ENCODE data around the gene MYOCD. TPM values are rescaled to one million over a fixed set of nuclear protein-coding genes. Genes with fewer than 3 reads are reported as not detected.

Gene MYOCD
- polyA plus RNA-seq, 2 of the 4 experiments (the other 2 are of a cell fraction): 8.6 to 12.5 TPM

DNA sequence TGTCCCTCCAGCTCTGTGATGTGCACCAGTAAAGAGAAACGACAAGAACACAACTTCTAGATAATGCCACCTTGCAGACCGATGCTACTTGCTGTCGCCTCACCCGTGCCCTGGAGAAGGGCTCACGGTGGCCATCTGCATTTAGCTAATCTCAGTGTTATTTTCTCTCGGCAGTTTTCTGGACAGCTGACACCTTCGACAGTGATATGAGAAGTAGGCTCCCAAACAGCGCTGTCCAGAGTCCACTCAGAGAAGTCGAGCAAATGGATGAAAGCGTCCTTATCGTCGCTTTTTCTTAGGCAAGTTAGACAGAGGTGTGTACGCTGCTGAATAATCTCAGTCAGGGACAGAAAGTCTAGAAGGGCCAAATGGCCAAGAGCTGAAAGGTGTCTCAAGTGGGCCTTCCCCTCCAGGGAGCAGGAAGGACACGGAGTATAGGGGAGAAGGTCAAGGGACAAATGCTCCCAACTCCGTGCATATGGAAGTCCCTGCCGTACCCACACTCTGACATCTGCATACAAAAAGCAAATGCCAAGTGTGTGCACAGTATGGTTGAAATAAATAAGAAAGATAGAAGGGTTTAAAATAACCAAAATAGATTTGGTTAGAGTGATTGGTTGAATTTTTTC, 42.4 kb upstream of the MYOCD start:
- TF ChIP-seq CBX2 (IDR thresholded peaks at IDR 0.05; ENCODE audit: borderline replicate concordance, low read depth) (no peak), MAZ (IDR thresholded peaks at IDR 0.05; ENCODE audit: borderline replicate concordance, low read depth, low read length) (no peak), RARB (CRISPR knock-in tag; IDR thresholded peaks at IDR 0.05) (no peak), BHLHE40 (IDR thresholded peaks at IDR 0.05; ENCODE audit: low read depth, low read length) (no peak), ATOH8 (CRISPR knock-in tag; IDR thresholded peaks at IDR 0.05; ENCODE audit: low read depth) (no peak), MAFK (IDR thresholded peaks at IDR 0.05; ENCODE audit: partially characterized antibody) (no peak), FOXS1 (CRISPR knock-in tag; IDR thresholded peaks at IDR 0.05) (no peak), RFX5 (IDR thresholded peaks at IDR 0.05) (no peak), USF2 (IDR thresholded peaks at IDR 0.05) (no peak)
- Histone ChIP-seq H3K4me1 (peaks cover 42% of the 10 kb centered on the region), H3K27ac (peak overlapping the region in 1 of 2 experiments; percentile 88; a peak in 4 of 6 replicates), H3K4me3 (no peak overlapping the region), H3K9me3 (no peaks in the 10 kb centered on the region), H3K4me2 (no peak overlapping the region)
- ATAC-seq (no peak), DNase-seq (ENCODE audit: low read depth in 1 of 2, low spot score in 1 of 2) (no peak), FAIRE-seq (no peak)
- POLR2A ChIA-PET: no interaction called here
- WGBS (ENCODE audit: missing lambda C conversion rate): 91% methylated on average over 16 of the region's 16 CpGs
- CTCF ChIA-PET: interaction anchor here (0.6 to 1.2 kb wide), 5 partner anchors 11 to 401 kb away, joined by 3 to 4 read pairs (median 3); no protein-coding TSS in a partner anchor

DNA sequence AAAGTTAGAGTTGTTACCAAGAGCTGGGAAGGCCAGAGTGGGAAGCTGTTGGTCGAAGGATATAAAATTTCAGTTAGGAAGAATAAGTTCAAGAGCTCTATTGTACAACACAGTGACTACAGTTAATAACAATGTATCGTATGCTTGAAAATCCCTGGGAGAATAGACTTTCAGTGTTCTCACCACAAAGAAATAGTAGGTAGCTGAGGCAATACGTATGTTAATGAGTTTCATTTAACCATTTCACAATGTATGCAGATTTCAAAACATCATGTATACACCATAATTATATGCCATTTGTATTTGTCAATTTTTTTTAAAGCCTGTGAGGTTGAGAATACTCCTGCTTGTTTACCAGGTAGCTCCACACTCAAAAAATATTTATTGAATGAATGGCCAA, 41.5 kb upstream of the MYOCD start:
- peaks cover 6% of the 10 kb centered on the region; the same call in 1 of the 3 replicates for H3K9me3 ChIP-seq
- ATAC-seq: no peak
- DNase-seq (ENCODE audit: low read depth in 1 of 2, low spot score in 1 of 2): no peak
- no peak for TF ChIP-seq ESRRA (IDR thresholded peaks at IDR 0.05; ENCODE audit: borderline replicate concordance, low read length)
- no peak for TF ChIP-seq REST (IDR thresholded peaks at IDR 0.05)
- peak overlapping the region; percentile 11 to 88; a peak in 4 of 6 replicates for H3K27ac ChIP-seq
- ChIA-PET POLR2A (no interaction called here), CTCF (interaction anchor here (0.9 to 3.6 kb wide), 4 partner anchors 17 to 400 kb away, joined by 3 to 16 read pairs (median 4); no protein-coding TSS in a partner anchor)
- H3K4me2 ChIP-seq: no peak overlapping the region
- peaks cover 47% of the 10 kb centered on the region for H3K4me1 ChIP-seq
- FAIRE-seq: no peak
- 93% methylated on average over 3 of the region's 3 CpGs for WGBS (ENCODE audit: missing lambda C conversion rate)
- H3K4me3 ChIP-seq: no peak overlapping the region

DNA sequence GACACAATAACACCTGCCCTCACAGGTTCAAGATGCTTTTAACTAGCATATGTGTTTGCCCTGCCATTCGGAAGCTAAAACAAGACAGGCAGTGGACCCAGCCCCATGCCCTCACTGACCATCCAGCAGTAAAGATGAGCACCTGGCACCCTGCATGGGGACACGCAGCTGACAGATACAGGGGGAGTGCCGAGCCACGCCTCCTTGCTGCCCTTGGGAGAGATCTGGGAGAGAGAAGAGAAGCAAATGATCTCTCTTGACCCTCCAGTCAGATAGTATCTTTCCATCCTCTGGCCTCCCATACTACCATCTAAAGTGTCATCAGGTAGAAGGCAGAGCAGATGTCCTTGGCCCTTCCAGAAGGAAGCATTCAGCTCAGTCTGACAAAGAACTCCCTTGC, 40.6 kb upstream of the MYOCD start:
- Histone ChIP-seq H3K27ac (peak overlapping the region; percentile 82 to 88), H3K4me3 (no peak overlapping the region), H3K4me1 (peaks cover 38% of the 10 kb centered on the region), H3K9me3 (peaks cover 6% of the 10 kb centered on the region; the same call in 1 of the 3 replicates), H3K4me2 (no peak overlapping the region)
- ATAC-seq: no peak
- no peak for DNase-seq (ENCODE audit: low read depth in 1 of 2, low spot score in 1 of 2)
- no peak for FAIRE-seq
- ChIA-PET CTCF (interaction anchor here (0.9 to 3.6 kb wide), 4 partner anchors 42 to 445 kb away, joined by 3 to 16 read pairs (median 4); no protein-coding TSS in a partner anchor), POLR2A (no interaction called here)
- 98% methylated on average over 4 of the region's 4 CpGs for WGBS (ENCODE audit: missing lambda C conversion rate)
- TF ChIP-seq GATA3 (IDR thresholded peaks at IDR 0.05; ENCODE audit: borderline replicate concordance) (no peak), RAD21 (conservative IDR thresholded peaks at IDR 0.05 in 1 of 2, IDR thresholded peaks at IDR 0.05 in 1 of 2) (no peak), EP300 (IDR thresholded peaks at IDR 0.05) (no peak), TP53 (CRISPR knock-in tag; IDR thresholded peaks at IDR 0.05) (no peak), NPAS2 (CRISPR knock-in tag; IDR thresholded peaks at IDR 0.05; ENCODE audit: borderline replicate concordance) (no peak), EHMT2 (IDR thresholded peaks at IDR 0.05; ENCODE audit: low read depth) (no peak), ZSCAN20 (CRISPR knock-in tag; IDR thresholded peaks at IDR 0.05) (no peak), POLR2AphosphoS2 (conservative IDR thresholded peaks at IDR 0.05; ENCODE audit: low read length) (no peak), KDM1A (IDR thresholded peaks at IDR 0.05; ENCODE audit: low read depth) (no peak), HEYL (CRISPR knock-in tag; IDR thresholded peaks at IDR 0.05) (no peak), JUNB (IDR thresholded peaks at IDR 0.05) (no peak), FOSB (CRISPR knock-in tag; IDR thresholded peaks at IDR 0.05) (no peak)

All from A549 (cell line).